ENCODE results near the gene KANSL1L. TPM values are rescaled to one million over a fixed set of nuclear protein-coding genes. Genes with fewer than 3 reads are reported as not detected.

KANSL1L gene
- total and polyA plus RNA-seq, 2 experiments from 2014 or later, result 12.4 to 23.6 TPM

- Histone ChIP-seq H3K9me3 (ENCODE audit: low read depth) (no peaks in the 10 kb centered on the region), H3K4me1 (ENCODE audit: low read depth) (peaks cover 48% of the 10 kb centered on the region), H3K36me3 (no peaks in the 10 kb centered on the region), H3K4me3 (peak overlapping the region; percentile 97), H3K27me3 (no peaks in the 10 kb centered on the region), H3K27ac (no peak overlapping the region)
- DNase-seq (ENCODE audit: low read depth in 1 of 2, low spot score in 1 of 2), result peak in 1 of 2 donors; percentile 46
- TF ChIP-seq CTCF (IDR thresholded peaks at IDR 0.05; ENCODE audit: low read depth, low read length), result no peak
Observed at GRCh38 chr2:210003359-210003758, 167.8 kb downstream of the KANSL1L start.

GRCh38 chr2:210002158-210003157 lies 168.8 kb downstream of the KANSL1L start, which contains the start of gene RPE:
Gene RPE (plus strand): TSS chr2:210002638. CDS start chr2:210002662, 24 bp downstream.
- H3K36me3 ChIP-seq, result no peaks in the 10 kb centered on the region
- no peaks in the 10 kb centered on the region for H3K27me3 ChIP-seq
- peak within 1 kb of the TSS; percentile 88 for H3K27ac ChIP-seq
- TF ChIP-seq CTCF (IDR thresholded peaks at IDR 0.05; ENCODE audit: low read depth, low read length), result no peak
- peak; percentile 96 to 97 for DNase-seq (ENCODE audit: low read depth in 1 of 2, low spot score in 1 of 2)
- no peaks in the 10 kb centered on the region for H3K9me3 ChIP-seq (ENCODE audit: low read depth)
- peaks cover 45% of the 10 kb centered on the region for H3K4me1 ChIP-seq (ENCODE audit: low read depth)
- H3K4me3 ChIP-seq, result peak within 1 kb of the TSS; percentile 97

- no peak for TF ChIP-seq CTCF (IDR thresholded peaks at IDR 0.05; ENCODE audit: low read depth, low read length)
- no peaks in the 10 kb centered on the region for H3K9me3 ChIP-seq (ENCODE audit: low read depth)
- DNase-seq (ENCODE audit: low read depth in 1 of 2, low spot score in 1 of 2), result no peak
Observed at GRCh38 chr2:210000464-210001324, 170.5 kb downstream of the KANSL1L start.

GRCh38 chr2:209998596-209998995 lies 172.6 kb downstream of the KANSL1L start:
- Histone ChIP-seq H3K36me3 (no peaks in the 10 kb centered on the region), H3K9me3 (ENCODE audit: low read depth) (no peaks in the 10 kb centered on the region), H3K27me3 (no peaks in the 10 kb centered on the region), H3K4me1 (ENCODE audit: low read depth) (peaks cover 7% of the 10 kb centered on the region), H3K4me3 (no peak overlapping the region), H3K27ac (no peak overlapping the region)
- TF ChIP-seq CTCF (IDR thresholded peaks at IDR 0.05; ENCODE audit: low read depth, low read length), result no peak
- DNase-seq (ENCODE audit: low read depth in 1 of 2, low spot score in 1 of 2), result no peak

More at GRCh38 chr2:210000464-210001324, 170.5 kb downstream of the KANSL1L start:
- Histone ChIP-seq H3K27me3 (no peaks in the 10 kb centered on the region), H3K27ac (no peak overlapping the region), H3K4me3 (no peak overlapping the region), H3K36me3 (no peaks in the 10 kb centered on the region), H3K4me1 (ENCODE audit: low read depth) (peaks cover 27% of the 10 kb centered on the region)

- Histone ChIP-seq H3K9me3 (ENCODE audit: low read depth) (no peaks in the 10 kb centered on the region), H3K4me1 (ENCODE audit: low read depth) (no peaks in the 10 kb centered on the region), H3K36me3 (no peaks in the 10 kb centered on the region), H3K27ac (no peak overlapping the region), H3K4me3 (no peak overlapping the region), H3K27me3 (peaks cover 13% of the 10 kb centered on the region)
- TF ChIP-seq CTCF (IDR thresholded peaks at IDR 0.05; ENCODE audit: low read depth, low read length), result no peak
- no peak for DNase-seq (ENCODE audit: low read depth in 1 of 2, low spot score in 1 of 2)
Observed at GRCh38 chr2:209993968-209994367, 177.2 kb downstream of the KANSL1L start.

Measured in cardiac muscle cell (in vitro differentiated cells and primary cell).